Measurements from ENCODE around the gene CEACAM18. TPM values are rescaled to one million over a fixed set of nuclear protein-coding genes. Genes with fewer than 3 reads are reported as not detected.

The CEACAM18 gene
- total RNA-seq, 2 donors from 2014 or later, result not detected

- no peaks in the 10 kb centered on the region for H3K27me3 ChIP-seq
- H3K4me1 ChIP-seq, result no peaks in the 10 kb centered on the region
- H3K9ac ChIP-seq (ENCODE audit: low read depth in 2 of 2, low read length in 2 of 2), result no peak within 1 kb of the TSS
- no peak for TF ChIP-seq CTCF (IDR thresholded peaks at IDR 0.05)
- H3K27ac ChIP-seq, result no peak within 1 kb of the TSS
- intact Hi-C loops (cut with DNase I), result no loop called here
- peak; percentile 24 for DNase-seq
- H3K36me3 ChIP-seq, result no peaks in the 10 kb centered on the region
- H3K4me3 ChIP-seq, result no peak within 1 kb of the TSS
- no peaks in the 10 kb centered on the region for H3K9me3 ChIP-seq
Measured at GRCh38 chr19:51501594-51502263, 23.4 kb downstream of the CEACAM18 start, which contains the start of gene SIGLEC12. TSS of gene SIGLEC12 (minus strand) at chr19:51501800. CDS start at chr19:51501733, 67 bp downstream.

- no peaks in the 10 kb centered on the region for H3K4me1 ChIP-seq
- H3K27me3 ChIP-seq, result no peaks in the 10 kb centered on the region
- H3K9ac ChIP-seq (ENCODE audit: low read depth in 2 of 2, low read length in 2 of 2), result no peak overlapping the region
- intact Hi-C loops (cut with DNase I), result no loop called here
- H3K36me3 ChIP-seq, result no peaks in the 10 kb centered on the region
- no peak for TF ChIP-seq CTCF (IDR thresholded peaks at IDR 0.05)
- no peak for DNase-seq
- no peak overlapping the region for H3K27ac ChIP-seq
- no peaks in the 10 kb centered on the region for H3K9me3 ChIP-seq
- no peak overlapping the region for H3K4me3 ChIP-seq
Measured at GRCh38 chr19:51503286-51503817, 25.0 kb downstream of the CEACAM18 start.

GRCh38 chr19:51503896-51504295 is 25.6 kb downstream of the CEACAM18 start:
- H3K27me3 ChIP-seq, result no peaks in the 10 kb centered on the region
- TF ChIP-seq CTCF (IDR thresholded peaks at IDR 0.05), result no peak
- H3K4me3 ChIP-seq, result no peak overlapping the region
- intact Hi-C loops (cut with DNase I), result no loop called here
- H3K9ac ChIP-seq (ENCODE audit: low read depth in 2 of 2, low read length in 2 of 2), result no peak overlapping the region
- H3K4me1 ChIP-seq, result no peaks in the 10 kb centered on the region
- H3K9me3 ChIP-seq, result no peaks in the 10 kb centered on the region
- no peaks in the 10 kb centered on the region for H3K36me3 ChIP-seq
- no peak overlapping the region for H3K27ac ChIP-seq
- no peak for DNase-seq

- intact Hi-C loops (cut with DNase I), result no loop called here
- TF ChIP-seq CTCF (IDR thresholded peaks at IDR 0.05), result no peak
Measured at GRCh38 chr19:51505904-51506303, 27.6 kb downstream of the CEACAM18 start.

GRCh38 chr19:51507192-51507591 is 28.9 kb downstream of the CEACAM18 start:
- Histone ChIP-seq H3K4me3 (no peak overlapping the region), H3K27ac (no peak overlapping the region), H3K9ac (ENCODE audit: low read depth in 2 of 2, low read length in 2 of 2) (no peak overlapping the region), H3K9me3 (no peaks in the 10 kb centered on the region), H3K36me3 (no peaks in the 10 kb centered on the region), H3K27me3 (no peaks in the 10 kb centered on the region), H3K4me1 (no peaks in the 10 kb centered on the region)
- intact Hi-C loops (cut with DNase I), result no loop called here
- DNase-seq, result no peak
- TF ChIP-seq CTCF (IDR thresholded peaks at IDR 0.05), result no peak

More at GRCh38 chr19:51505904-51506303, 27.6 kb downstream of the CEACAM18 start:
- H3K4me1 ChIP-seq, result no peaks in the 10 kb centered on the region
- no peak overlapping the region for H3K4me3 ChIP-seq
- no peaks in the 10 kb centered on the region for H3K27me3 ChIP-seq
- no peaks in the 10 kb centered on the region for H3K36me3 ChIP-seq
- no peak overlapping the region for H3K27ac ChIP-seq
- no peaks in the 10 kb centered on the region for H3K9me3 ChIP-seq
- H3K9ac ChIP-seq (ENCODE audit: low read depth in 2 of 2, low read length in 2 of 2), result no peak overlapping the region
- no peak for DNase-seq

All from colonic mucosa (tissue), 4 donors.